Activated T-helper 9 cell treated with anti-CD3 and anti-CD28 coated beads, Interleukin-2, amount 50 U/mL, for 16 hours (primary cell): Measurements from ENCODE around the gene BRCA1.
A peak's percentile ranks its signal among the peaks of the same experiment; 100 is the strongest.
"Not testable (repeated sequence)": the region's sequence is repeated elsewhere in the genome, so short reads cannot be mapped to it uniquely, and the experiment has no call there.

Source experiments
- DNase-seq: peaks from one replicate; pipeline ENCODE4 v3.0.0-alpha.2; 2020; ENCODE audit warnings: low read depth

Gene BRCA1

DNA sequence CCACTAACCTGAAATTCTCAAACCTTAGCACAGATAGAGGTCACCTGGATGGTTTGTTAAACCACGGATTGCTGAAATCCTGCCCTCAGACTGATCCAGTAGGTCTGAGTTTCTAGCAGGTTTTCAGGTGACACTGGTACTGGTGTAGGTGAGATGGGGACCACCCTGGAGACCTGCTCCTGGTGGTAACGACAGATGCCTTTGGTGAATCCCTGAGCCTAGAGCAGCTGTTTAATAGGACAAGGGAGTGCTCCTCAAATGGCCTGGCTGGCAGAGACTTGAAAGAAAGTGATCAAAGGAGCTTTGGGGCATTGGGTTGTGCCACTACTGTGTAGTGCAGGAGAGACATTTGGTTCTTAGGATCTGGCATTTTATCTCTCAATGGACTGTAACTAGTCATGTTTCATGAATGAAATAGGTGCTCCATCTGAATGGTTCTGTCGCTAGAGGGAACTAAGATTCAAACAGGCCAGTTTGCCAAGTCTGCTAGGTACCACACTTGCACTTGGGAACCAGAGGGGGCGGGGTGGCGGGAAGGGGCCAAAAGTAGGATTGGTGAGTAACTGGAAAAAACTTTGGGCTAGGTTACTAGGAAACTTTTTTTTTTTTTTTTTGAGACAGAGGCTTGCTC, 121.5 kb downstream of the BRCA1 start:
- DNase-seq = no peak

GRCh38 chr17:43000894-43001293, 124.3 kb downstream of the BRCA1 start:
- DNase-seq = not testable (repeated sequence)

- DNase-seq = no peak
Measured at GRCh38 chr17:42999003-42999525, 126.1 kb downstream of the BRCA1 start.

DNA sequence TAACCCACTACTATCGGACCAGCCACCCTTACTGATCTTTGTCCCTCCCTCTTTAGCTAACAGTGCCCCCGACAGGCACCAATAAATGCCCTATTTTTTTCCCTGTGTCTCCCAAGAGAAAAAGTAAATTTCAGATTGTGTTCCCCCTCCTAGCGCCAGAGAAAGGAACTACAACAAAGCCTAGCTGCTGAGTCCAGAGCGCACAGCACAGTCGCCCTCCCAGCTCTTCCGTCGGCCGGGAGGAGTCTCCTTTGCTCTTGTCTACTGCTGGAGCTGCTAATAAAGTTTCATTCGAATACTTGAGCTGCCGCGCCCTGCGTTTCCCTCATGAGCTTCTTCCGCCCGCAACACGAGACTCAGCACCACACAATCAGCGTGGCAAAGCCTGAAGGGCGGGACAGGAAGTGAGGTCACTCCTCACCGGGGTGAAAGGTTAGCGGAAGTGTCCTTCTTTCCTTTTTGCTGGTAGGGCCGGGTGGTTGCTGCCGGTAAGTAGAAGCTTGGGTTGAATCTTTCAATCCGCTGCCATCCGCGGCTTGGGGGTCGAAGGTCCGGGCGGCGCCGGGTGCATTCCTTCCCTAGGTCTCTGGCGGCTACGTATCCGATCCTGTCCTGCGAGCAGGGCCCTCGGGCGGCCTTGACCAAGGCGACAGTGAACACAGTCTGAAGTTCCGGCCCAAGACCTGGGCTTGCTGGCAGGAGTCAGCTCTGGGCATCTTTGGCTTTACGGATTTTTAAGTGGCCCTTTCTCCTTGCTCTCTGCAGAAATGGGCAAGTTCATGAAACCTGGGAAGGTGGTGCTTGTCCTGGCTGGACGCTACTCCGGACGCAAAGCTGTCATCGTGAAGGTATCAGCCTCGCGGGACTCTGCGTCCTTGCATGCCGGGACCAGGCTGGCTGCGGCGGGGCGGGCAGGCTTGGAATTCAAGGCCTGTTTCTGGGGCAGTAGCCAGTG, 126.9 kb downstream of the BRCA1 start, which contains the start of gene RPL27:
RPL27 (plus strand) TSS at position 436 of the 955 bp plus-strand sequence; CDS start at position 768, 332 bp downstream.
- DNase-seq = peak; percentile 95

- DNase-seq = no peak
Measured at GRCh38 chr17:42997390-42997983, 127.7 kb downstream of the BRCA1 start.
